Activated CD4-positive, alpha-beta memory T cell treated with anti-CD3 and anti-CD28 coated beads for 36 hours (primary cell): ENCODE results near the gene ST6GALNAC5. TPM values are rescaled to one million over a fixed set of nuclear protein-coding genes. Genes with fewer than 3 reads are reported as not detected.
A peak's percentile ranks its signal among the peaks of the same experiment; 100 is the strongest.
"Not testable (repeated sequence)": the region's sequence is repeated elsewhere in the genome, so short reads cannot be mapped to it uniquely, and the experiment has no call there.

Source experiments
- CTCF ChIA-PET: fragments of 350-600 bp; sonication (Branson Sonifier 250); formaldehyde crosslinking; loops from one replicate; lab custom pipeline; 2021; ENCODE audit warnings: antibody characterized with exemption, inconsistent platforms; lab: Charles Lee
- POLR2A ChIA-PET: fragments of 350-600 bp; sonication (Branson Sonifier 250); formaldehyde crosslinking; loops from one replicate; lab custom pipeline; 2021; ENCODE audit warnings: antibody characterized with exemption; lab: Charles Lee
- DNase-seq: peaks from one replicate; pipeline ENCODE4 v3.0.0-alpha.2; 2020
- H3K27ac Mint-ChIP-seq: one replicate; pipeline ENCODE4 v1.8.0; 2021; ENCODE audit warnings: mixed read lengths
- H3K27me3 Mint-ChIP-seq: one replicate; pipeline ENCODE4 v1.8.0; 2021; ENCODE audit warnings: mixed read lengths
- H3K36me3 Mint-ChIP-seq: one replicate; pipeline ENCODE4 v1.8.0; 2021; ENCODE audit warnings: mixed read lengths
- H3K4me1 Mint-ChIP-seq: one replicate; pipeline ENCODE4 v1.8.0; 2021; ENCODE audit warnings: low read depth, mixed read lengths
- H3K4me3 Mint-ChIP-seq: one replicate; pipeline ENCODE4 v1.8.0; 2021; ENCODE audit warnings: mild to moderate bottlenecking, mixed read lengths
- H3K9me3 Mint-ChIP-seq: one replicate; pipeline ENCODE4 v1.8.0; 2021; ENCODE audit warnings: mixed read lengths
- intact Hi-C: fragments of 100-400 bp; cut with micrococcal nuclease; formaldehyde crosslinking; loops from one replicate; pipeline ENCODE4 v1.15.1; 2023
- total RNA-seq, 2 experiments: library from RNA; stranded (reverse); gene quantifications; one replicate each; pipeline ENCODE4 v1.2.3, GENCODE V29; 2021

The ST6GALNAC5 gene
- total RNA-seq, result not detected

DNA sequence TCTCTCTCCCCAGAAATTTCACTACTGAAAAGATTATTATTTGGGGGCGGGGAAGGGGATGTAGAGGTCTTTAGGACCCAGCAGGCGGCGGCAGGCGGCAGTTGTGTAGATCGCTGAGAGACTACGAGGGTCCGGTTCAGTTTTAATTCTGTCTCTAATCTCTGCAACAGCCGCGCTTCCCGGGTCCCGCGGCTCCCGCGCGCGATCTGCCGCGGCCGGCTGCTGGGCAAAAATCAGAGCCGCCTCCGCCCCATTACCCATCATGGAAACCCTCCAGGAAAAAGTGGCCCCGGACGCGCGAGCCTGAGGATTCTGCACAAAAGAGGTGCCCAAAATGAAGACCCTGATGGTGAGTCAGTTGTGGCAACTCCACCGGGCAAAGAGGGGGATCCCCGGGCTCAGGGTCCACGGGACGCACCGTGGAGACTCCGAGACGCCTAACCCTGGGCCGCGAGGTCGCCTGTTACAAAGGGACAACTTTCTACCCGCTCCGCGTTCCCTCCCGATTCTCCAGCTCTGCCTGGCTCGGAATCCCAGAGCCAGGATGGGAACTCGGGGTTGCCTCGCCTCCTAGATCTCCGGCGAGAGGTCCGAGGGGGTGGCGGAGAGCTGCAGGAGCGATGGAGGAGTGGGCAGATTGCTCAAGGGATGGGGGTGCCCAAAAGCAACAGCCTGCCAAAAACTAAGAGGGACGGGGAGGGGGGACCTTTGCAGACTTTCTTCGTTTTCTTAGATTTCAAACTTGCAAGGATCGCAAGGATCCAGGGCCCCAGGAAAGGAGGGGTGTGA lies at the start of gene ST6GALNAC5:
Gene ST6GALNAC5 (plus strand): TSS at position 139 of the 789 bp plus-strand sequence.
- intact Hi-C loops, result loop anchor here (1.0 kb wide), 1 partner anchor 713 kb away; no protein-coding TSS in a partner anchor
- Mint-ChIP-seq H3K4me3 (peak within 1 kb of the TSS; percentile 57), H3K36me3 (no peaks in the 10 kb centered on the region), H3K4me1 (peaks cover 8% of the 10 kb centered on the region), H3K27me3 (peaks cover 53% of the 10 kb centered on the region), H3K9me3 (no peaks in the 10 kb centered on the region), H3K27ac (no peak within 1 kb of the TSS)
- CTCF ChIA-PET, result no interaction called here
- peak; percentile 10 for DNase-seq
- POLR2A ChIA-PET, result no interaction called here

DNA sequence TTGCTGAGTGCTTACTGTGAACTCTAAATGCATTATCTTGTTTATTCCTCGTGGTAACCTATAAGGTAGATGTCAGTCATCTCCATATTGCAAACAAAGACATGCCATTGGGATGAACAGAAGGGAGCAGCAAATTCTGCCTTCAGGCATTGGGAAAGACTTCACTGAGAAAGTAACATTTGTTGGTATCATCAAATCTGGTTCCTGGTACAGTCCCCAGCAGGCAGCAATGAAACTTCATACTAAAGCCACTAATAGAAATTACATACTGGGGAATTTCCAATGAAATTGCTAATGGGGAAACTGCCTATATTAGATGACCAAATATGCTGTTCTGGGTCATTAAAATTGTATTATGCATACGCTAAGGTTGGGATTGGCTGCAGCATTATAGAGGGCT lies 47.3 kb upstream of the ST6GALNAC5 start:
- intact Hi-C loops, result no loop called here
- H3K4me1 Mint-ChIP-seq, result no peaks in the 10 kb centered on the region
- peaks cover 2% of the 10 kb centered on the region for H3K27me3 Mint-ChIP-seq
- ChIA-PET CTCF (no interaction called here), POLR2A (no interaction called here)
- H3K9me3 Mint-ChIP-seq, result no peaks in the 10 kb centered on the region
- no peak for DNase-seq
- no peak overlapping the region for H3K27ac Mint-ChIP-seq
- no peaks in the 10 kb centered on the region for H3K36me3 Mint-ChIP-seq
- H3K4me3 Mint-ChIP-seq, result no peak overlapping the region

DNA sequence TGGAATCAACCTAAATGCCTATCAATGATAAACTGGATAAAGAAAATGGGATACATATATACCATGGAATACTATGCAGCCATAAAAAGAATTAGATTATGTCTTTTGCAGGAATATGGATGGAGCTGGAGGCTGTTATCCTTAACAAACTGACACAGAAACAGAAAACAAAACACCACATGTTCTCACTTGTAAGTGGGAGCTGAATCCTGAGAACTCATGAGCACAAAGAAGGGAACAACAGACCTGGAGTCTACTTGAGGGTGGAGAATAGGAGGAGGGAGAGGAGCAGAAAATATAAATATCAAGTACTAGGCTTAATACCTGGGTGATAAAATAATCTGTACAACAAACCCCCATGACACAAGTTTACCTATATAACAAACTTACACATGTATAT lies 44.3 kb upstream of the ST6GALNAC5 start:
- CTCF ChIA-PET, result not testable (repeated sequence)

DNA sequence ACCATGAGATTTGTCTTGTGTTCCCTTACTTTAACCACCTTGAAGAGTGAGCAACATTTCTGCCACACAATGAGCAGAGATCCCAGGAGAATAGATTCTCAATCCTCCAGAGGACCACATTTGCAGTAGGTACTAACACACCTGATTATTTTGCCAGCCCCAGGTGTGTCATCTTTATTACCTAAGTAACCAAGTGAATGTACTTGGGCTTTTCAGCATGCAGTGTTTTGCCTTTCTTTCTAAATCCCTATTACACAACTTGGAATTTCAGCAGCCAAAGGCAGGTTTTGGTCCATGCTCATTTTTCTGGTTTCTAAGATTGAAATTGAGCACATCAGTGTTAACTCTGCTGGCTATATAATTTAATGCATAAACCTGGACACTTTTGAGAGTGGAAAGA lies 43.2 kb upstream of the ST6GALNAC5 start:
- no peak overlapping the region for H3K27ac Mint-ChIP-seq
- no peak overlapping the region for H3K4me3 Mint-ChIP-seq
- H3K4me1 Mint-ChIP-seq, result no peaks in the 10 kb centered on the region
- no peak for DNase-seq
- peaks cover 3% of the 10 kb centered on the region for H3K27me3 Mint-ChIP-seq
- POLR2A ChIA-PET, result no interaction called here
- H3K36me3 Mint-ChIP-seq, result no peaks in the 10 kb centered on the region
- CTCF ChIA-PET, result no interaction called here
- intact Hi-C loops, result no loop called here
- H3K9me3 Mint-ChIP-seq, result no peaks in the 10 kb centered on the region

More for the DNA sequence above, 44.3 kb upstream of the ST6GALNAC5 start:
- intact Hi-C loops, H3K4me1 Mint-ChIP-seq, H3K27ac Mint-ChIP-seq, POLR2A ChIA-PET, H3K36me3 Mint-ChIP-seq, DNase-seq, H3K27me3 Mint-ChIP-seq, H3K9me3 Mint-ChIP-seq, H3K4me3 Mint-ChIP-seq: not testable (repeated sequence)

DNA sequence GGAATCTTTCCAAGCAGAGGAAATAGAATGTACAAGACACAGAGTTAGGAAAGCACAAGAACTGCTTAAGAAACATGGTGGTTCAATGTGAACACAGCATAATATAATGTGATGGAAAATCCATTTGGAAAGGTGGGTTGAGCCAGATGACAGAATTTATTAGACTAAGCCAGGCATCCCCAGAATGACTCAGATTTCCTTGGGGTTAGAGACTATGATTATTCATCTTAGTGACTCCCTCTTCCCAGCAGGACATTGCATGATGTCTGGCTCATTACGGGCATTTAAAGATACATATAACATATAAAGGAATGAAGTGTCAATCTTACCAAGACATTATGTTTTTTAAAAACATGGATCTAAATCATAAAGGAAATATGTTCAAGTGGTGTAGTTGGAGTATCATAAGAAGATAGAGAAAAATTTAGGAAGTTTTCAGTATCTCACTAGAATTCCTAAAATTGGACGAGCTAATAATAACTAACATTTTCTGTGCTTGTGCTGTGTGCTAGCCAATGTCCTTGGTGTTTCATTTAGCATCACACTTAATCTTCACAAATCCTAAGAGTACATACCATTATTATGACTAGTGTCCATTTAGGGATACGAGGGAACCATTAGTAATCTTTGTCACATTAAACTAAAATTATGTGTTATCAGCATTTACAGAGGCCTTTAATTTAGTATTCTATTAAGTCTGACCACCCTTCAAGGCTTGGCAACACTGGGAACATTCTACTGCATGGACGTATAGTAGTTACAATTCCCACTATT lies 41.0 kb upstream of the ST6GALNAC5 start:
- H3K4me1 Mint-ChIP-seq, result peaks cover 8% of the 10 kb centered on the region
- POLR2A ChIA-PET, result no interaction called here
- CTCF ChIA-PET, result no interaction called here
- H3K4me3 Mint-ChIP-seq, result no peak overlapping the region
- no peak overlapping the region for H3K27ac Mint-ChIP-seq
- intact Hi-C loops, result no loop called here
- H3K27me3 Mint-ChIP-seq, result peaks cover 3% of the 10 kb centered on the region
- H3K36me3 Mint-ChIP-seq, result no peaks in the 10 kb centered on the region
- no peaks in the 10 kb centered on the region for H3K9me3 Mint-ChIP-seq
- DNase-seq, result no peak

DNA sequence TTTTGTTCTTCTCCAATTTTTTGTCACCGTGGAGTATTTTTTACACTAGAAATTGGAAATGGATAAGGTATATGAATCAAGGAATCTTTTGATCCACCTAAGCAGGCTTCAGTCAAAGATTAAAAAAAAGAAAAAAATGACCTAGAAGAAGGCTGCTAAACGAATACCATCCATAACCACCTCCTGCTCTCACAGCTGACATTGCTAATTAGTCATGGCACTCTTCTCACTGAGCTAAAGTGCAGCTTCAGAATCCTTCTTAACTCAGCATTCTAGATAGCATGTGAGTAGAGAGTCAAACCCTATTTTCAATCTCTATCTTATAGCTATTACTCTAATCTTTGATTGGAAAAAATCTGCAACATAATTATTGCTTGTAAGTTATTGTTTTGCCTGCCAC lies 40.2 kb upstream of the ST6GALNAC5 start:
- ChIA-PET POLR2A (no interaction called here), CTCF (no interaction called here)
- intact Hi-C loops, result no loop called here
- DNase-seq, result no peak
- H3K4me3 Mint-ChIP-seq, result no peak overlapping the region
- peaks cover 8% of the 10 kb centered on the region for H3K4me1 Mint-ChIP-seq
- H3K27ac Mint-ChIP-seq, result no peak overlapping the region
- no peaks in the 10 kb centered on the region for H3K9me3 Mint-ChIP-seq
- H3K36me3 Mint-ChIP-seq, result no peaks in the 10 kb centered on the region
- peaks cover 3% of the 10 kb centered on the region for H3K27me3 Mint-ChIP-seq

DNA sequence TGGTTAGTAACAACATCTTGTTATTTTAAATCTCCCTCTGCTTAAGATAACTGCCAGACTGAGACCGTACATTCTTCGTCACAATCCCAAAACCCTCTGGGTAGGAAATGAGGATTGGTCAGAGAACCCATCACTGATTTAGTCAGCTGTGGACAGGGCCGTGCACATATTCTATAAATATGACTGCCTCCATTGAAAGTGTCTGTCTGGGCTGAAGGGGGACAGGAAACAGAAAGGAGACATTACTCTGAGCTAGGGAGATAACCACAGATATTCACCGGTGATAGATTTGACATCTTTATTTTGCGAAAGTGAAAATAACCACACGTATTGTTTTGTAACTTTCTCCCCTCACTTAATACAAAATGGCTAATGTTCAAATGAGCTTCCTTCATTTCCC lies 36.9 kb upstream of the ST6GALNAC5 start:
- Mint-ChIP-seq H3K4me1 (peaks cover 8% of the 10 kb centered on the region), H3K36me3 (no peaks in the 10 kb centered on the region), H3K4me3 (no peak overlapping the region), H3K27ac (no peak overlapping the region), H3K9me3 (no peaks in the 10 kb centered on the region), H3K27me3 (peaks cover 1% of the 10 kb centered on the region)
- DNase-seq, result no peak
- intact Hi-C loops, result no loop called here
- POLR2A ChIA-PET, result no interaction called here
- CTCF ChIA-PET, result no interaction called here

DNA sequence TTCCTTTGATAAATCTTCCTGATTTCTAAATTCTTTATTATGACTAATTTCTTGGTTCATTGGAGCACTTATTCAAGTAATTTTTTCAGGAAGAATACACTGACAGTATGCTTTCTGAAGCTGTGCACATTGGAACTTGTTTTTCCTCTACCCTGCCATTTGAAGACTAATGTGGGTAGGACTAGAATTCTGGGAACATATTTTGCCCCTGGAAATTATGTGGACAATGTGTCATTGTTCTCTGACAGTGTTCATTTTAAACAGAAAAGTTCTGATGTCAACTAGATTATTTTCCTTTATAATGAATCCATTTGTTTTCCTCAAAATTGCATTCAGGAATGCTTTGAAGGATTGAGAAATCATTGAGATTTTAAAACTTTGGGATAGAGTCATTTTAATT lies 34.8 kb upstream of the ST6GALNAC5 start:
- Mint-ChIP-seq H3K36me3 (no peaks in the 10 kb centered on the region), H3K9me3 (no peaks in the 10 kb centered on the region), H3K27ac (no peak overlapping the region), H3K4me3 (no peak overlapping the region), H3K27me3 (peaks cover 3% of the 10 kb centered on the region), H3K4me1 (peaks cover 8% of the 10 kb centered on the region)
- DNase-seq, result no peak
- POLR2A ChIA-PET, result no interaction called here
- intact Hi-C loops, result no loop called here
- CTCF ChIA-PET, result no interaction called here

DNA sequence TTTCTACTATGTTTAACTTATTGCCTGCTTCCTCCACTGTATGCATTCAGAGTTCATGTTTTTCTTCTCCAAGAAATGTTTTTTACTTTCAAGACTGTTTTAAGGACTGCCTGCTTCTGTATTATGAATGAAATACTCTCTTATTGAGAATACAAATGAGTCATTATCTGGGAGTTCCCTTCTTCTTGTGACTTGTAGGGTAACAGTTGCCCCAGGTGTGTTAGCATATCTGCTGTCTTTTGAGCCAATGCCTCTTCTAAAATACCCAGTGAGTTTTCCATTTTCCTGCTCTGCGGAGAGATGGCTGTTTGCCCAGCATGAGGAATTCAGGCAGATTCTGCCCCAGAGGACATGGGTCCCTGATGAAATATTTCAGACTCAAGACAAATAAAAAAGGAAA lies 34.1 kb upstream of the ST6GALNAC5 start:
- Mint-ChIP-seq H3K9me3 (no peaks in the 10 kb centered on the region), H3K27me3 (peaks cover 3% of the 10 kb centered on the region), H3K36me3 (no peaks in the 10 kb centered on the region), H3K4me1 (peaks cover 8% of the 10 kb centered on the region), H3K27ac (no peak overlapping the region), H3K4me3 (no peak overlapping the region)
- CTCF ChIA-PET, result no interaction called here
- DNase-seq, result no peak
- intact Hi-C loops, result no loop called here
- POLR2A ChIA-PET, result no interaction called here

DNA sequence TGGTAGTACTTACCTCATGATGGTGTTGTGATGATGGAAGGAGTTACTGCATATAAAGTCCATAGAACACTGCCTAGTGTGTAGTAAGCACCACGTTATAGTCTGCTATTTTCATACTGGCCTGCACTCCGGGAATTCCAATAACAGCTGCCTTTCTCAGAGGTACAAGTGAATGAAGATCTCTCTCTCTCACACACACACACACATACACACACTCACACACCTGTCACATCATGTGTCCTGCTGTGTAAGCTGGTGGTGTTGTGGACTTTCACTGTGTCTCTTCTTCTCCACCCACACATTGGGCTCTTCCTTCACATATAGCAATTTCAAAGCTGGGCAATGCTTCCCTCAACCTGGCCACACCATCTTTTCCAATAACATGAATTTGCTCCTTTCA lies 33.4 kb upstream of the ST6GALNAC5 start:
- intact Hi-C loops, result no loop called here
- H3K27ac Mint-ChIP-seq, result no peak overlapping the region
- POLR2A ChIA-PET, result no interaction called here
- H3K9me3 Mint-ChIP-seq, result no peaks in the 10 kb centered on the region
- H3K36me3 Mint-ChIP-seq, result no peaks in the 10 kb centered on the region
- CTCF ChIA-PET, result no interaction called here
- H3K4me1 Mint-ChIP-seq, result peaks cover 8% of the 10 kb centered on the region
- no peak for DNase-seq
- no peak overlapping the region for H3K4me3 Mint-ChIP-seq
- H3K27me3 Mint-ChIP-seq, result peaks cover 3% of the 10 kb centered on the region

DNA sequence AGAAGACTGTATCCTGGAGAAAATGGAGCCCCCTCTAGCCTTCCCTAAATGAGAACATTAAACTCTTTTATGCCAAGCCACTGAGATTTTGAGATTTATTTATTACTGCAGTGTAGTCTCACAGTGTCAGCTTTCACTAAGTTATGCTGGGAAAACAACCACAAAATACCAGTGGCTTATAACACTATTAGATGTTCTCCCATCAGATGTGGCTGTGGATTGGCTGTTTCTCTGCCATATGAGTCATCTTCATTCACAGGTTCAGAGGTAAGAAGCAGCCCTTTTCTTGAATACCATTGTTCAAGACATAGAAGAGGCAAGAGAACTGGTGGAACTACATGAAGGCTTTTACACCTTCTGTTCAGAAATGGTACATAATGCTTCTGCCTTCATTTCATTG lies 32.1 kb upstream of the ST6GALNAC5 start:
- no peaks in the 10 kb centered on the region for H3K36me3 Mint-ChIP-seq
- H3K27ac Mint-ChIP-seq, result no peak overlapping the region
- DNase-seq, result no peak
- intact Hi-C loops, result no loop called here
- peaks cover 3% of the 10 kb centered on the region for H3K27me3 Mint-ChIP-seq
- ChIA-PET CTCF (no interaction called here), POLR2A (no interaction called here)
- H3K4me1 Mint-ChIP-seq, result peaks cover 5% of the 10 kb centered on the region
- H3K9me3 Mint-ChIP-seq, result no peaks in the 10 kb centered on the region
- H3K4me3 Mint-ChIP-seq, result no peak overlapping the region

DNA sequence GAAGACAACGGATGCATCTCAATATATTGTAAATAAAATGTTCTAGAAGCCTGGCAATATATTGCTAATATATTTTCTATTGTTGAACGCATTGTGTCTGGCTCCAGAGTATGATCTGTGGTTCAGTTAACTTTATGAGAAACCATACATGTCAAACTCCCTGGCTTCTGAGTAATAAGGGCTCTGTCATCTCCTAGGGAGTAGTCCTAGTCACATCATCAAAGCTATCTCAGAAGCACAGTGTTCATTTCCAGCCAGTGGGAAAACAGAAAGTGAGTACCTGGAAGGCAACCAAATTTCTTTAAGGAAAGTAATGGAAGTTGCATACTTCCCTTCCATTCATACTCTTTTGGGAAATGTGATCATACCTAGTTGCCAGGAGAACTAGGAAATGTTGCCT lies 27.0 kb upstream of the ST6GALNAC5 start:
- ChIA-PET CTCF (no interaction called here), POLR2A (no interaction called here)
- Mint-ChIP-seq H3K9me3 (no peaks in the 10 kb centered on the region), H3K4me3 (no peak overlapping the region), H3K27ac (no peak overlapping the region), H3K36me3 (no peaks in the 10 kb centered on the region), H3K4me1 (peaks cover 12% of the 10 kb centered on the region), H3K27me3 (peaks cover 3% of the 10 kb centered on the region)
- no peak for DNase-seq
- intact Hi-C loops, result no loop called here

DNA sequence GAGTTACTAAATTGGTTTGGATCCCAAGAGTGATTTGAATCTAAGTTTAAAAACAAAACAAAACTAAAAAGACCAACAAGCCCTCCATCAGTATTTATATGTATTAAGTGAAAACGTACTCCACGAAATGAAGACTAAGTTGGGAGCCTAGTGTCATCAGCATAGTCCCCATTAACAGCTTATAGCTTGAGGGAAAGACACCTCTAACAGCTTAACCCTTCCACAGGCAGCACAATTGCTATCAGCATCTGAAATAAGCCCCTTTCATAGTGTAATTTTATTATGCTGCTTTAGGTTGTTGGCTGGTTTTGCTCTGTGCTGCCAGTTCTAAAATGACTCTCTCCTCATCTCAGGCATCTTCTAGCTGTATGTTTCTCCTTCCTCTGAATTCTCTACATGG lies 25.8 kb upstream of the ST6GALNAC5 start:
- H3K9me3 Mint-ChIP-seq, result no peaks in the 10 kb centered on the region
- no peak overlapping the region for H3K27ac Mint-ChIP-seq
- intact Hi-C loops, result no loop called here
- H3K27me3 Mint-ChIP-seq, result no peaks in the 10 kb centered on the region
- CTCF ChIA-PET, result no interaction called here
- POLR2A ChIA-PET, result no interaction called here
- H3K36me3 Mint-ChIP-seq, result no peaks in the 10 kb centered on the region
- H3K4me1 Mint-ChIP-seq, result peaks cover 12% of the 10 kb centered on the region
- no peak for DNase-seq
- no peak overlapping the region for H3K4me3 Mint-ChIP-seq
